Kidney epithelial cell (primary cell): ENCODE results near the gene PLEKHF1. TPM values are rescaled to one million over a fixed set of nuclear protein-coding genes. Genes with fewer than 3 reads are reported as not detected.

Experiments
- DNase-seq: peaks from one replicate; pipeline ENCODE4 v3.0.0-alpha.2; 2010; ENCODE audit warnings: low read depth
- H3K27me3 ChIP-seq: 2 replicates; pipeline ENCODE4 v1.6.0; 2011; ENCODE audit warnings: low read length; ENCODE audit not compliant: control insufficient read depth, insufficient read depth
- H3K36me3 ChIP-seq: 2 replicates; pipeline ENCODE4 v1.5.1; 2011; ENCODE audit warnings: low read length; ENCODE audit not compliant: control insufficient read depth, insufficient read depth
- H3K4me3 ChIP-seq: 2 replicates; pipeline ENCODE4 v1.5.1; 2011; ENCODE audit warnings: low read depth, mild to moderate bottlenecking, control low read depth, low read length
- CTCF ChIP-seq: IDR thresholded peaks from 2 replicates; pipeline ENCODE4 v1.5.1; 2011; ENCODE audit warnings: mild to moderate bottlenecking, moderate library complexity, low read length, control low read depth, inconsistent platforms; ENCODE audit not compliant: insufficient read depth, poor library complexity, severe bottlenecking
- total RNA-seq: library from RNA; depleted of rRNA; stranded (reverse); fragments of >200 nt; gene quantifications from 2 replicates; pipeline ENCODE4 v1.2.3, GENCODE V29; 2015

The PLEKHF1 gene
- total RNA-seq, 1 donor from 2014 or later: 59.0 TPM

GRCh38 chr19:29640231-29640630, 25.0 kb upstream of the PLEKHF1 start:
- no peak overlapping the region for H3K4me3 ChIP-seq
- no peaks in the 10 kb centered on the region for H3K27me3 ChIP-seq
- no peaks in the 10 kb centered on the region for H3K36me3 ChIP-seq
- no peak for DNase-seq
- TF ChIP-seq CTCF: no peak

- DNase-seq: no peak
- no peaks in the 10 kb centered on the region for H3K27me3 ChIP-seq
- no peaks in the 10 kb centered on the region for H3K36me3 ChIP-seq
- no peak for TF ChIP-seq CTCF
- no peak overlapping the region for H3K4me3 ChIP-seq
Observed at GRCh38 chr19:29641597-29641996, 23.7 kb upstream of the PLEKHF1 start.

- Histone ChIP-seq H3K4me3 (no peak overlapping the region), H3K27me3 (no peaks in the 10 kb centered on the region), H3K36me3 (no peaks in the 10 kb centered on the region)
- DNase-seq: no peak
- TF ChIP-seq CTCF: no peak
Observed at GRCh38 chr19:29643361-29643935, 21.8 kb upstream of the PLEKHF1 start.

GRCh38 chr19:29644210-29644609, 21.1 kb upstream of the PLEKHF1 start:
- no peak for DNase-seq
- Histone ChIP-seq H3K4me3 (no peak overlapping the region), H3K27me3 (no peaks in the 10 kb centered on the region), H3K36me3 (no peaks in the 10 kb centered on the region)
- no peak for TF ChIP-seq CTCF

GRCh38 chr19:29645491-29645867, 19.8 kb upstream of the PLEKHF1 start:
- Histone ChIP-seq H3K36me3 (no peaks in the 10 kb centered on the region), H3K27me3 (no peaks in the 10 kb centered on the region), H3K4me3 (no peak overlapping the region)
- DNase-seq: no peak
- no peak for TF ChIP-seq CTCF

GRCh38 chr19:29645911-29646310, 19.4 kb upstream of the PLEKHF1 start:
- DNase-seq: no peak
- H3K36me3 ChIP-seq: no peaks in the 10 kb centered on the region
- no peak overlapping the region for H3K4me3 ChIP-seq
- no peaks in the 10 kb centered on the region for H3K27me3 ChIP-seq
- no peak for TF ChIP-seq CTCF
